Measurements from ENCODE around the gene GALNT10.

- TF ChIP-seq CTCF (IDR thresholded peaks at IDR 0.05 in 2 of 3, conservative IDR thresholded peaks at IDR 0.05 in 1 of 3; ENCODE audit: control insufficient read depth in 2 of 3, extremely low read depth in 1 of 3, insufficient read depth in 1 of 3, low read depth in 3 of 3, low read length in 3 of 3) (no peak), MAX (IDR thresholded peaks at IDR 0.05; ENCODE audit: low read depth, low read length) (no peak), GATAD2B (conservative IDR thresholded peaks at IDR 0.05; ENCODE audit: low read depth) (no peak), POLR2A (IDR thresholded peaks at IDR 0.05; ENCODE audit: low read depth, low read length) (no peak), EZH2 (IDR thresholded peaks at IDR 0.05; ENCODE audit: borderline replicate concordance, control insufficient read depth, low read depth, low read length) (no peak), MXI1 (IDR thresholded peaks at IDR 0.05; ENCODE audit: low read depth, low read length) (no peak), KAT2A (conservative IDR thresholded peaks at IDR 0.05; ENCODE audit: control insufficient read depth, low read depth, low read length) (no peak), YY1 (IDR thresholded peaks at IDR 0.05; ENCODE audit: low read depth, low read length) (no peak), SIN3A (IDR thresholded peaks at IDR 0.05; ENCODE audit: low read depth, low read length) (no peak), ELK1 (IDR thresholded peaks at IDR 0.05; ENCODE audit: low read depth, low read length) (no peak)
Observed at GRCh38 chr5:154415114-154415513, 224.6 kb downstream of the GALNT10 start.
